Measurements from ENCODE around the gene DGKD.

The DGKD gene

DNA sequence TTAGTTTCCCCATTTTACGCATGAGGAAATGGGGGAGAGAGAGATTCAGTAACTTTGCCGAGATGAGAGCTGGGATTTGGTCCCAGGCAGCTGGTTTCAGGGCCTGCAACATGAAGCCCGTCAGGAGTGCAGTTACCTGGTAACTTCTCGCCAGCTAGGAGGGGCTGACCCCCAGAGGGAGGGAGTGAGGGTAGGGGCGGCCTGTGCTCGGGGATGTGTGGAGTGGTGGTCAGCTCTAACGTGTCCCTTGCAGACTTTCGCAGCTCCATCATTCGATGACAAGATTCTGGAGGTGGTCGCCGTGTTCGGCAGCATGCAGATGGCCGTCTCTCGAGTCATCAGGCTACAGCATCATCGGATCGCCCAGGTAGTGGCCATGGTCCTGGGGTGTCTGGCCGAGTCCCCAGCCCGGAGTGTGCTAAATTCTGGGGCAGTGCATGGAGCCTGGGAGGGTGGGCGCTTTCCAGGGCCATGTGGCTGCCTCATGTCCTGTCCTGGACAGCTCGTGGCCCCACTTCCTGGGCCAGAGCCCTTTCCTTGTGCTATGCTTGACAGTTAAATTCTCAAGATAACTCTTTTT, 103.8 kb downstream of the DGKD start:
- Mint-ChIP-seq H3K4me3 (no peak overlapping the region), H3K27me3 (no peaks in the 10 kb centered on the region), H3K9me3 (no peaks in the 10 kb centered on the region), H3K27ac (no peak overlapping the region), H3K4me1 (ENCODE audit: low read depth) (no peaks in the 10 kb centered on the region), H3K36me3 (ENCODE audit: low read depth) (peaks cover 72% of the 10 kb centered on the region)

DNA sequence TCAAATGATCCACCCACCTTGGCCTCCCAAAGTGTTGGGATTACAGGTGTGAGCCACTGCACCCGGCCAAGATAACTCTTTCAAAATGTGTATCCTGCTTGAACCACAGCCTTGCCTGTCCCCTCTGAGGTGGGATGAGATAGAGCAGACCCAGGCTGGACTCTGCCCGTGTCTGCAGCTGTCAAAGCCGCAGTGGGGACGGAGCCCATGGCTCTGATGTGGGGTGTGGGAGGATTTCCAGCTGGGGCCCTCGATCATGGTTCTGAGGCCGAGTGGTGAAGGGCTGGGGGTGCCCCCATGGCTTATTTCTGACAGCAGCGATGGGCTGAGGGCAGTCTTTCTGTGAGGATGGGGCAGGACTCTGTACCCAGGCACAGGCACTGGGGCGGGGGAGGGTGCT, 104.5 kb downstream of the DGKD start:
- Mint-ChIP-seq H3K4me3 (no peak overlapping the region), H3K27ac (no peak overlapping the region), H3K9me3 (no peaks in the 10 kb centered on the region), H3K4me1 (ENCODE audit: low read depth) (no peaks in the 10 kb centered on the region), H3K27me3 (no peaks in the 10 kb centered on the region), H3K36me3 (ENCODE audit: low read depth) (peaks cover 74% of the 10 kb centered on the region)

DNA sequence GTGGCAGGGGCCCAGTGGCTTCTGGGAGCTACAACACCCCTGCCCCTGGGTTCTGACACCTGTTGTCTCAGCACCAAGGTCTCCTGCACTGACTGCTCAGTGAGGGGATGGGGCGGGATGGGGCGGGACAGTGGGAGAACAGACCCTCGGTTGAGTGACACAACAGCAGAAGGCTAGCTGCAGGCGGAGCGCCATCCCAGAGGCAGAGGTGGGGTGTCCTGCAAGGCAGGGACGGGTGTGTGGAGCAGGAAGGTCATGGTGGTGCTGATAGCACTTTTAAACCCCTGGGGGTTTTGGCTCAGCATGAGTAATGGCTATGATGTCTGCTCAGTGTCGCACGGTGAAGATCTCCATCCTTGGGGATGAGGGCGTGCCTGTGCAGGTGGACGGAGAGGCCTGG, 105.1 kb downstream of the DGKD start:
- Mint-ChIP-seq H3K27me3 (no peaks in the 10 kb centered on the region), H3K4me1 (ENCODE audit: low read depth) (no peaks in the 10 kb centered on the region), H3K4me3 (no peak overlapping the region), H3K9me3 (no peaks in the 10 kb centered on the region), H3K27ac (no peak overlapping the region), H3K36me3 (ENCODE audit: low read depth) (peaks cover 68% of the 10 kb centered on the region)

DNA sequence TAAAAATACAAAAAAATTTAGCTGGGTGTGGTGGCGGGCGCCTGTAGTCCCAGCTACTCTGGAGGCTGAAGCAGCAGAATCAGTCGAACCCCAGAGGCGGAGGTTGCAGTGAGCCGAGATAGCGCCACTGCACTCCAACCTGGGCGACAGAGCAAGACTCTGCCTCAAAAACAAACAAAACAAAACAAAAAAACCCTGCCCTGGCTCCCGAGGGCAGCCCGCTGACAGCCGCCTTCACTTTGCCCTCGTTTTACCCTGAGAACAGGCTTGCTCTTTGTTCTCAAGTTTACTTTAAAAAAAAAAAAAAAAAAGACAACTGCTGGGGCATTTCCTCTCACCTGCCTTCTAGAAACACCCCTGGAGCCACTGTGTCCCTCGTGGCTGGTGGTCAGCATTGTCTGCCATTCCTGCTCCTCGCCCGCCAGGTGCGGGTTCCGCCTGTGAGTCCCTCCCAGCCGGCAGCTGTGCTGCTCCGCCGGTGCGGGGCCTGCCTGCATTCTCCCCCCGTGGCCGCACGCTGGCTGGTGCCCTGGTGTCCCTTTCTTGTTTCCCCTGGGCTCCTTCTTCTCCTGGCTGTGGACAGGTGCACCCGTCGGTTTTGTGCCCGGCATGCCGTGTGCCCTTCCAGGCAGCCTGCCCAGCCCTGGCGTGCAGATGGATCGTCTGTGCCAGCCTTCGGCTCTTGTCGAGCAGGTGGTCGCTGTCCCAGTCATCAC, 106.6 kb downstream of the DGKD start:
- H3K27ac Mint-ChIP-seq: no peak overlapping the region
- H3K27me3 Mint-ChIP-seq: no peaks in the 10 kb centered on the region
- H3K4me1 Mint-ChIP-seq (ENCODE audit: low read depth): no peaks in the 10 kb centered on the region
- H3K36me3 Mint-ChIP-seq (ENCODE audit: low read depth): peaks cover 60% of the 10 kb centered on the region
- H3K9me3 Mint-ChIP-seq: no peaks in the 10 kb centered on the region
- H3K4me3 Mint-ChIP-seq: no peak overlapping the region

DNA sequence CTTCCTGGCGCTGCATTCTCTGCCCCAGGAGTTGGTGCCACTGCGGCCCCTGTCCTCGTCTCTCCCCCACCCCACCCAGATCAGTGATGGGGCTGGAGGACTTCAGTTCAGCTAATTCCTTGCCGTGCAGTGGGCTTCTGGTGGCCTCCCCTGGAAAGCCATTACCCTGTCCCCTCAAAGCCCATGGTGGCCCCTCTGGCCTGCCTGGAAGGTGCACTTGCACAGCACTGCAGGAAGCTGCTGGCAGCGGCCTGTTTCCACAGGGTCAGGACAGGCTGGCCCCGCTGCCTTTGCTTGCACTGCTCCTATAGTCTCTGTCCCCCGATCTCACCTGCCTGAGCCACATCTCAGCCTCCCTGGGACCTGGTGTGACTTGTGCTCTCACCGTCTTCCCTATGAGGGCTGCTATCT, 107.2 kb downstream of the DGKD start:
- peak overlapping the region; percentile 21 for H3K27ac Mint-ChIP-seq
- H3K4me3 Mint-ChIP-seq: no peak overlapping the region
- H3K27me3 Mint-ChIP-seq: no peaks in the 10 kb centered on the region
- H3K9me3 Mint-ChIP-seq: no peaks in the 10 kb centered on the region
- no peaks in the 10 kb centered on the region for H3K4me1 Mint-ChIP-seq (ENCODE audit: low read depth)
- peaks cover 61% of the 10 kb centered on the region for H3K36me3 Mint-ChIP-seq (ENCODE audit: low read depth)

DNA sequence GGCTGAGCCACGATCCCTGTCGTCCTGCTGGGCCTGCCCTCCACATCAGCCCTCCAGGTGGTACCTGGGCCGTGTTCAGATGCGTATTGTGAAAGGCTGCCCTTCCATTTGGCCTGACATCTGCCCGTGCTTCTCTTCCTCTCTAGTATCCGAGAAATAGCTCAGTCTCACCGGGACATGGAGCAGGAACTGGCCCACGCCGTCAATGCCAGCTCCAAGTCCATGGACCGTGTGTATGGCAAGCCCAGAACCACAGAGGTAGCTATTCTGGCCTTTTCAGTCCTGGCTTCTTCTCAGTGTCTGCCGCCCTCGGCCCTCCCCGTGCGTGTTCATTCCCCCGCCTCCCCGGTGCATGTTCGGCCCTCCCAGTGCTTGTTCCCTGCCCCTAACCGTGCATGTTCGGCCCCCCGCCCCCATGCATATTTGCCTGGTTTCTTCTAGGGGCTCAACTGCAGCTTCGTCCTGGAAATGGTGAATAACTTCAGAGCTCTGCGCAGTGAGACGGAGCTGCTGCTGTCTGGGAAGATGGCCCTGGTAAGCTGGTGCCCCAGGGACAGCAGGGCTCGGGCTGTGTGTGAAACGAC, 108.0 kb downstream of the DGKD start:
- Mint-ChIP-seq H3K27ac (no peak overlapping the region), H3K4me3 (no peak overlapping the region), H3K4me1 (ENCODE audit: low read depth) (no peaks in the 10 kb centered on the region), H3K27me3 (no peaks in the 10 kb centered on the region), H3K36me3 (ENCODE audit: low read depth) (peaks cover 66% of the 10 kb centered on the region), H3K9me3 (no peaks in the 10 kb centered on the region)

DNA sequence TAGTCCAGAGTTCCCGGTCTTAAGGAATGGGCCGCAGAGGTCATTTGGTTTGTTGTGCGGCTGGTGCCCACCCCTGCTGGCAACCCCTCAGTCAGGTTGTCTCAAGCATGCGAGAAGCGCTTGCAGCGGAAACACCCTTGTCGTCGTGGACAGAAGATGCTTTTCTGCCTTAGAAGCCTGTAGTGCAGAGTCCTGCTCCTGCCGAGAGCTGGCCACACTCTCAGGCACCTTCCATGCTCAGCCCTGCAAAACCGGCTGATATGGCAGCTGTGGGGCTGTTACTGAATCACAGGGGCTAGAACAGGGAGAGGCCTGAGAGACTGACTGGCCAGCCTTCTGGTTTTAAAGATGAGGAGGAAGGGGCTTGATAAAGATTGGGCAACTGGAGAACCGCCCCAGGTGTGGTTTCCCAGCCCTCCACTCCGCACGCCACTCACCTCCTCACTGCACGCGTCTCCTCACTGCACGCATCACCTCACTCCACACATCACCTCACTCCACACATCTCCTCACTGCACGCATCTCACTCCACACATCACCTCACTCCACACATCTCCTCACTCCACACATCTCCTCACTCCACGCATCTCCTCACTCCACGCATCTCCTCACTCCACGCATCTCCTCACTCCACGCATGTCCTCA, 108.7 kb downstream of the DGKD start:
- Mint-ChIP-seq H3K36me3 (ENCODE audit: low read depth) (peaks cover 63% of the 10 kb centered on the region), H3K9me3 (no peaks in the 10 kb centered on the region), H3K27me3 (no peaks in the 10 kb centered on the region), H3K4me3 (no peak overlapping the region), H3K4me1 (ENCODE audit: low read depth) (no peaks in the 10 kb centered on the region), H3K27ac (no peak overlapping the region)

DNA sequence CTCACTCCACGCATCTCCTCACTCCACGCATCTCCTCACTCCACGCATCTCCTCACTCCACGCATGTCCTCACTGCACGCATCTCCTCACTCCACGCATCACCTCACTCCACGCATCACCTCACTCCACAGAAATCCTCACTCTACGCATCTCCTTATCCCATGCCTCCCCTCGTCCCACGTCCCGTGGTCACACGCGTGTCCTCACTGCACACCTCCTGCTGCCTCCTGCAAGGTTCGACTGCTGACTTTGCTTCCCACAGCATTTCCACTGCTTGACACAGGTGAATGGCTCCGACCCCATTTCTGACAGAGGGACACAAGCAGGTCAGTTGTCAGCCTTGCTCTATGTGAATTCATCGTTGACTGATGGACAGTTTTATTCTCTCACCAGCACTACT, 109.3 kb downstream of the DGKD start:
- no peaks in the 10 kb centered on the region for H3K9me3 Mint-ChIP-seq
- peaks cover 67% of the 10 kb centered on the region for H3K36me3 Mint-ChIP-seq (ENCODE audit: low read depth)
- no peaks in the 10 kb centered on the region for H3K27me3 Mint-ChIP-seq
- H3K4me1 Mint-ChIP-seq (ENCODE audit: low read depth): no peaks in the 10 kb centered on the region
- H3K27ac Mint-ChIP-seq: no peak overlapping the region
- H3K4me3 Mint-ChIP-seq: no peak overlapping the region

DNA sequence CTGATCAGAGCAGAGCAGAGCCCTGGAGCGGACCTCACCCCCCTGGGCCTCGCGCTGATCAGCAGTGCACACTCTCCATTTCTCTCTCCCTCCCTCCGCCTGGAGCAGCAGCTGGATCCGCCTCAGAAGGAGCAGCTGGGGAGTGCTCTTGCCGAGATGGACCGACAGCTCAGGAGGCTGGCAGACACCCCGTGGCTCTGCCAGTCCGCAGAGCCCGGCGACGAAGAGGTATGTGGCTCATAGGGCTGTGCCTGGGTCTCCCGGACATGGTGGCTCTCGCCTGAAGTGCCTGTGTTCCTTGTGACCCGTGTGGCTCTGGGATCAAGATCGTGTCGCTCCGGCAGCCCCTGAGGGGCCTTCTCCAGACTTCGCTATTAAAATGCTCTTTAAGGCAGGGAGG, 109.8 kb downstream of the DGKD start:
- H3K9me3 Mint-ChIP-seq: no peaks in the 10 kb centered on the region
- peaks cover 69% of the 10 kb centered on the region for H3K36me3 Mint-ChIP-seq (ENCODE audit: low read depth)
- no peaks in the 10 kb centered on the region for H3K4me1 Mint-ChIP-seq (ENCODE audit: low read depth)
- no peaks in the 10 kb centered on the region for H3K27me3 Mint-ChIP-seq
- no peak overlapping the region for H3K4me3 Mint-ChIP-seq
- H3K27ac Mint-ChIP-seq: no peak overlapping the region

DNA sequence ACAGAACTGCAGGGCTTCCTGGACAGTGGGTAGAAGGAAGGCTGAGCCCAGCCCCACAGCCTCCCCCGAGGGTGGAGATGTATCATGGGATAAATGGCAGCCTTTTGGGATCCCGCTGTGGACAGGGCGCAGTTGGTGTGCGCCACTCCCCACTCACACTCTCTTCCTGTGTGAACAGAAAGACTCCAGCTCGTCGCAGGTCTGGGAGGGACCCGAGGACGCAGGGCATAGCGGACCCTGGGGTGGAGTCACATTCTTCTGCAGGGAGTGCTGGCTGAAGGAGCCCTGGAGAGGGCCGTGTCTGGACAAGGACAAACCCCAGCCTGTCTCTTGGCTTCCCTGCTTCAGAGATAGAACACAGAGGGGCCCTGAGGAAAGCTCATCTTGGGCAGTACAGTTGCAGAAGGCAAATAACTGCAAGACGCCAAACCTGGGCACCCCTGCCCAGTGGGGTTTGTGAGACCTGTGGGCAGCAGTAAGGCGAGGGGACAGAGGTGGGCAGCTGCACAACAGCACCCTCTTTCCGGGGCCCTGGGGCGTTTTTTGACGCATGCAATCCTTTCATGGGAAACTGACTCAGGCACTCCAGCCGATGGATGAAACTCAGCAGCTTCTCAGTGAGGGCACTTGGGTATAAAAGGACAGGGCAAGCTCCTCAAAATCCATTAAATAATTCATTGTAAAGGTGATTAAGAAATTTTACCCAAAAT, 110.4 kb downstream of the DGKD start:
- Mint-ChIP-seq H3K27me3 (no peaks in the 10 kb centered on the region), H3K36me3 (ENCODE audit: low read depth) (peaks cover 69% of the 10 kb centered on the region), H3K9me3 (no peaks in the 10 kb centered on the region), H3K4me3 (no peak overlapping the region), H3K4me1 (ENCODE audit: low read depth) (no peaks in the 10 kb centered on the region), H3K27ac (no peak overlapping the region)

DNA sequence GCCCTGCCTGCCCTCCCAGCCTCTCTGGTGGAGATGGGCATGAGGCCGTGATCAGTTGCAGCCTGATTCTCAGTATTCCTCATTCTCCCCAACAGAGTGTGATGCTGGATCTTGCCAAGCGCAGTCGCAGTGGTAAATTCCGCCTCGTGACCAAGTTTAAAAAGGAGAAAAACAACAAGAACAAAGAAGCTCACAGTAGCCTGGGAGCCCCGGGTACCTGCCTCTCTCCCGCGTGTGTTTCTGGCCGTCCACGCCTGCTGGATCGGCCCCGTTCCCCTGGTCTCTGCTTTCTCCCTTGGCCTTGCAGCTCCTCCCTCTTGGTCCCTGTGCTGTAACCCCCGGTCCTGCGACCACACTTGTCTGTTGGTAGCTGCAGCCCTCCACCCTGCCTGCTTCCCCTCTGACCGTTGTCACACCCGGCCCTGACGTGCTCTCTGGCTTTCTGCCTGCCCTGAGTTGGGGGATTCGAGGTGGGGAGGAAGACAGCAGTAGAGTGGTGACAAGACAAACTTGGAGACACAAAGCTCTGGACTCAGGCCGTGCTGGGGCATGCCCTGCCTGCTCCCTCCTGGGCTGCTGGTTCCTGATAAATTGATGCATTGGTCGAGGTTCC, 112.8 kb downstream of the DGKD start:
- Mint-ChIP-seq H3K4me3 (no peak overlapping the region), H3K4me1 (ENCODE audit: low read depth) (no peaks in the 10 kb centered on the region), H3K27ac (no peak overlapping the region), H3K36me3 (ENCODE audit: low read depth) (peaks cover 66% of the 10 kb centered on the region), H3K9me3 (no peaks in the 10 kb centered on the region), H3K27me3 (no peaks in the 10 kb centered on the region)

DNA sequence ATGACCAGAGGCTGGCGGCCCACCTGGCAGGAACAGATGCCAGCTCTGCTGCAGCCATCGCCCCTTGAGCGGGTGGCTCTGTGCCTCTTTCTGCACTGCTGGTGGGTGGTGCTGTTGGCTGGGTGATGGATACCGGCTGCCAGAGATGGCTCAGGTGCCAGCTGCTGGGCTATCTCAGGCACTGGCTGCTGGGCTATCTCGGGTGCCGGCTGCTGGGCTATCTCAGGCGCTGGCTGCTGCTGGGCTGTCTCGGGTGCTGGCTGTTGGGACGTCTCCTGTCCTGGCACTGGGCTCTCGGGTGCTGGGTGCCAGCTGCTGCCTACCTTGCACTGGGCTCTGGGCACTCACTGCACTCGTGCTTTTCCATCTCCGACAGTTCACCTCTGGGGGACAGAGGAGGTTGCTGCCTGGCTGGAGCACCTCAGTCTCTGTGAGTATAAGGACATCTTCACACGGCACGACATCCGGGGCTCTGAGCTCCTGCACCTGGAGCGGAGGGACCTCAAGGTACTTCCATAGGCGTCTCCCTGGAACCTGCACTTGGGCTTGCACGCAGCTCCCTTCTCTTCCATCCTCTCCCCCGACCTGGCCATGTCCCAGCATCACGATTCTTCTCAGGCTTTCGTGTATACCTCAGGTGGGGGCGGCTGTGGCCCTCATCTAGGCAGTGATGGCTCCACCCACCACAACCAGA, 113.9 kb downstream of the DGKD start:
- H3K4me3 Mint-ChIP-seq: no peak overlapping the region
- no peaks in the 10 kb centered on the region for H3K9me3 Mint-ChIP-seq
- H3K4me1 Mint-ChIP-seq (ENCODE audit: low read depth): no peaks in the 10 kb centered on the region
- no peak overlapping the region for H3K27ac Mint-ChIP-seq
- peaks cover 70% of the 10 kb centered on the region for H3K36me3 Mint-ChIP-seq (ENCODE audit: low read depth)
- H3K27me3 Mint-ChIP-seq: no peaks in the 10 kb centered on the region

DNA sequence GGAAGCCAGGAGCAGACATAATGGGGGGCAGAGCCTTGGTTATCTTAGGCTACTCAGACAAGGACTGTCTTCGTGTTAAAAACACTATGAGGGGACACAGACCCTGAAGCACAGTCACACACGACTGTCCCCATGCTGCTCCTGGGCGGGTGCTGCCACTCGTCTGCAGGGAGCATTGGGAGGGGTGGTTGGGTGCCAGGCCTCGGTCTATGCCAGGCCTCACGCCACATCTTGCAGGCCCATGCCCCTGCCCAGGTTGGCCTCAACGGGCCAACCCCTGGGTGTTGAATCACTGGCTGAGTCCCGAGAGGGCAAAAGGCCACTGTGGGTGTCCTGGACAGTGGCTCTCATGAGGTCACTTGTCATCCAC, 114.4 kb downstream of the DGKD start:
- H3K4me3 Mint-ChIP-seq: no peak overlapping the region
- no peaks in the 10 kb centered on the region for H3K27me3 Mint-ChIP-seq
- peaks cover 65% of the 10 kb centered on the region for H3K36me3 Mint-ChIP-seq (ENCODE audit: low read depth)
- no peaks in the 10 kb centered on the region for H3K9me3 Mint-ChIP-seq
- no peaks in the 10 kb centered on the region for H3K4me1 Mint-ChIP-seq (ENCODE audit: low read depth)
- H3K27ac Mint-ChIP-seq: no peak overlapping the region

DNA sequence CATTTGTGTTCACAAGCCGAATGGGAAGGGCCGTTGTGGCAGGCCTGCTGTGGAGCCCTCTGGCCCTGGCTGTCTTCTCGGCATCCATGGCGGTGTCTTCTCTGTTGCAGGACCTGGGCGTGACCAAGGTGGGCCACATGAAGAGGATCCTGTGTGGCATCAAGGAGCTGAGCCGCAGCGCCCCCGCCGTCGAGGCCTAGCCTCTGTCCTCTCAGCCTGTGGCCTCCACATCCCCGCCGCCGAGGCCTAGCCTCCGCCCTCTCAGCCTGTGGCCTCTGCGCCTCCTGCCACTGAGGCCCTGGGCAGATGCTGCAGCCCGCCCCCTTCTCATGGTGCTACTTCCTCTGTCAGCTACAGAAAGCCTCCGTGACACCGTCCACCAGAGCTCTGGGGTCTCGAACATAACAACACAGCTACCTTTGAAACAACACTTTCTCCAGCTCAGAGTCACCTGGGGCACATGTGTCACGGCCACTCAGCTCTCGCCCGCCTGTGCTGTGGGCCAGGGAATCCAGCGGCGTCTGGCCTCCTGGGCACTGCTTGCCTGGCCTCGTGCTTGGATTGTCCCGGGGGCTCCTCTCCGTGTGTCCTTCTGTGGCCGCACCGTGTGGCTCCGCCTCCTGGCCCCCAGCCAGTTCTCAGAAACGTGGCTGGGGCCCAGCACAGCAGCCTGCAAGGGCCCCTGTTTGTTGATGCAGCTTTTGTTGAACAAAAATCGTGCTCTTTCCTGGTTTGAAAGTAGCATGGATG, 115.1 kb downstream of the DGKD start:
- Mint-ChIP-seq H3K4me1 (ENCODE audit: low read depth) (no peaks in the 10 kb centered on the region), H3K36me3 (ENCODE audit: low read depth) (peaks cover 64% of the 10 kb centered on the region), H3K4me3 (no peak overlapping the region), H3K27ac (no peak overlapping the region), H3K9me3 (no peaks in the 10 kb centered on the region), H3K27me3 (no peaks in the 10 kb centered on the region)

All from stimulated activated naive CD8-positive, alpha-beta T cell treated with anti-CD3 and anti-CD28 coated beads, Interleukin-15, Interleukin-2, amounts not matched to agents 100 ng/mL and 50 ng/mL, for 24 hours (primary cell).